ENCODE results near the gene C1QL1. TPM values are rescaled to one million over a fixed set of nuclear protein-coding genes. Genes with fewer than 3 reads are reported as not detected.

C1QL1 gene
- total RNA-seq, 1 experiment from 2014 or later = 3.5 TPM

GRCh38 chr17:44916781-44917241 lies 51.3 kb downstream of the C1QL1 start:
- intact Hi-C loops (cut with micrococcal nuclease) = no loop called here
- TF ChIP-seq ELF1 (IDR thresholded peaks at IDR 0.05; ENCODE audit: borderline replicate concordance, low read depth) = no peak
- no peak for TF ChIP-seq TCF7L2 (IDR thresholded peaks at IDR 0.05; ENCODE audit: borderline replicate concordance, extremely low read depth, insufficient read depth, insufficient read length)
- no peak for TF ChIP-seq SIN3A (IDR thresholded peaks at IDR 0.05; ENCODE audit: low read depth)
- TF ChIP-seq ZNF274 (IDR thresholded peaks at IDR 0.05; ENCODE audit: low read depth, low read length) = no peak
- no peak for TF ChIP-seq POLR2A (IDR thresholded peaks at IDR 0.05; ENCODE audit: borderline replicate concordance, extremely low read depth, insufficient read depth, insufficient read length)
- TF ChIP-seq, protein P1, sequence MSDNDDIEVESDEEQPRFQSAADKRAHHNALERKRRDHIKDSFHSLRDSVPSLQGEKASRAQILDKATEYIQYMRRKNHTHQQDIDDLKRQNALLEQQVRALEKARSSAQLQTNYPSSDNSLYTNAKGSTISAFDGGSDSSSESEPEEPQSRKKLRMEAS (IDR thresholded peaks at IDR 0.05) = no peak
- TF ChIP-seq EZH2 (IDR thresholded peaks at IDR 0.05) = no peak
- TF ChIP-seq YY1 (IDR thresholded peaks at IDR 0.05; ENCODE audit: extremely low read depth, insufficient replicate concordance, low read depth, low read length) = no peak
- TF ChIP-seq, protein P2, sequence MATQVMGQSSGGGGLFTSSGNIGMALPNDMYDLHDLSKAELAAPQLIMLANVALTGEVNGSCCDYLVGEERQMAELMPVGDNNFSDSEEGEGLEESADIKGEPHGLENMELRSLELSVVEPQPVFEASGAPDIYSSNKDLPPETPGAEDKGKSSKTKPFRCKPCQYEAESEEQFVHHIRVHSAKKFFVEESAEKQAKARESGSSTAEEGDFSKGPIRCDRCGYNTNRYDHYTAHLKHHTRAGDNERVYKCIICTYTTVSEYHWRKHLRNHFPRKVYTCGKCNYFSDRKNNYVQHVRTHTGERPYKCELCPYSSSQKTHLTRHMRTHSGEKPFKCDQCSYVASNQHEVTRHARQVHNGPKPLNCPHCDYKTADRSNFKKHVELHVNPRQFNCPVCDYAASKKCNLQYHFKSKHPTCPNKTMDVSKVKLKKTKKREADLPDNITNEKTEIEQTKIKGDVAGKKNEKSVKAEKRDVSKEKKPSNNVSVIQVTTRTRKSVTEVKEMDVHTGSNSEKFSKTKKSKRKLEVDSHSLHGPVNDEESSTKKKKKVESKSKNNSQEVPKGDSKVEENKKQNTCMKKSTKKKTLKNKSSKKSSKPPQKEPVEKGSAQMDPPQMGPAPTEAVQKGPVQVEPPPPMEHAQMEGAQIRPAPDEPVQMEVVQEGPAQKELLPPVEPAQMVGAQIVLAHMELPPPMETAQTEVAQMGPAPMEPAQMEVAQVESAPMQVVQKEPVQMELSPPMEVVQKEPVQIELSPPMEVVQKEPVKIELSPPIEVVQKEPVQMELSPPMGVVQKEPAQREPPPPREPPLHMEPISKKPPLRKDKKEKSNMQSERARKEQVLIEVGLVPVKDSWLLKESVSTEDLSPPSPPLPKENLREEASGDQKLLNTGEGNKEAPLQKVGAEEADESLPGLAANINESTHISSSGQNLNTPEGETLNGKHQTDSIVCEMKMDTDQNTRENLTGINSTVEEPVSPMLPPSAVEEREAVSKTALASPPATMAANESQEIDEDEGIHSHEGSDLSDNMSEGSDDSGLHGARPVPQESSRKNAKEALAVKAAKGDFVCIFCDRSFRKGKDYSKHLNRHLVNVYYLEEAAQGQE (IDR thresholded peaks at IDR 0.05; ENCODE audit: low read depth) = no peak
- no peak for TF ChIP-seq CBX3 (IDR thresholded peaks at IDR 0.05; ENCODE audit: low read depth)
- TF ChIP-seq, protein P3, sequence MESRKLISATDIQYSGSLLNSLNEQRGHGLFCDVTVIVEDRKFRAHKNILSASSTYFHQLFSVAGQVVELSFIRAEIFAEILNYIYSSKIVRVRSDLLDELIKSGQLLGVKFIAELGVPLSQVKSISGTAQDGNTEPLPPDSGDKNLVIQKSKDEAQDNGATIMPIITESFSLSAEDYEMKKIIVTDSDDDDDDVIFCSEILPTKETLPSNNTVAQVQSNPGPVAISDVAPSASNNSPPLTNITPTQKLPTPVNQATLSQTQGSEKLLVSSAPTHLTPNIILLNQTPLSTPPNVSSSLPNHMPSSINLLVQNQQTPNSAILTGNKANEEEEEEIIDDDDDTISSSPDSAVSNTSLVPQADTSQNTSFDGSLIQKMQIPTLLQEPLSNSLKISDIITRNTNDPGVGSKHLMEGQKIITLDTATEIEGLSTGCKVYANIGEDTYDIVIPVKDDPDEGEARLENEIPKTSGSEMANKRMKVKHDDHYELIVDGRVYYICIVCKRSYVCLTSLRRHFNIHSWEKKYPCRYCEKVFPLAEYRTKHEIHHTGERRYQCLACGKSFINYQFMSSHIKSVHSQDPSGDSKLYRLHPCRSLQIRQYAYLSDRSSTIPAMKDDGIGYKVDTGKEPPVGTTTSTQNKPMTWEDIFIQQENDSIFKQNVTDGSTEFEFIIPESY (IDR thresholded peaks at IDR 0.05; ENCODE audit: extremely low read depth, insufficient replicate concordance, low read length) = no peak
- TF ChIP-seq POLR2AphosphoS5 (IDR thresholded peaks at IDR 0.05; ENCODE audit: low read depth, low read length) = no peak
- no peak for TF ChIP-seq RAD21 (IDR thresholded peaks at IDR 0.05; ENCODE audit: low read depth)
- TF ChIP-seq ZFX (IDR thresholded peaks at IDR 0.05) = no peak
- POLR2A ChIA-PET = no interaction called here
- RAD21 ChIA-PET (ENCODE audit: low non-redundant PET in 1 of 2, low total read pairs in 2 of 2, uncharacterized antibody in 2 of 2, unreplicated experiment in 2 of 2) = no interaction called here
- ATAC-seq (no peak), DNase-seq (ENCODE audit: low read depth, low spot score) (no peak)
- Histone ChIP-seq H3K36me3 (ENCODE audit: control insufficient read depth in 1 of 2, insufficient read depth in 2 of 2, low read length in 2 of 2) (no peaks in the 10 kb centered on the region), H3K9ac (ENCODE audit: low read length) (no peak overlapping the region), H3K9me3 (ENCODE audit: control insufficient read depth in 1 of 2, insufficient read depth in 1 of 2, low read depth in 1 of 2, low read length in 2 of 2) (no peaks in the 10 kb centered on the region), H3K27ac (ENCODE audit: low read depth, low read length) (no peak overlapping the region), H3K79me2 (ENCODE audit: insufficient read depth, low read length) (no peaks in the 10 kb centered on the region), H2AFZ (ENCODE audit: low read depth, low read length, poor library complexity, severe bottlenecking) (no peak overlapping the region), H3K4me3 (replicated peaks in 1 of 2; ENCODE audit: low read depth in 1 of 2, low read length in 2 of 2) (no peak overlapping the region), H3K9me2 (ENCODE audit: insufficient read depth) (no peaks in the 10 kb centered on the region), H3K4me1 (ENCODE audit: control insufficient read depth in 1 of 2, insufficient read depth in 2 of 2, low read length in 2 of 2) (peaks cover 0 to 18% of the 10 kb centered on the region in 2 experiments; a peak in 2 of 4 replicates), H3K4me2 (ENCODE audit: low read length) (no peak overlapping the region), H4K20me1 (ENCODE audit: insufficient read depth) (no peaks in the 10 kb centered on the region), H3K27me3 (ENCODE audit: insufficient read depth, low read length) (no peaks in the 10 kb centered on the region)
- no TSS peak for BruUV-seq (replicated peaks)
- CTCF ChIA-PET = no interaction called here
